Stomach (tissue), 4 donors: Measurements from ENCODE around the gene MLKL.

Experiments used
- EP300 ChIP-seq: sonication (generic); formaldehyde crosslinking; IDR thresholded peaks from one replicate; pipeline ENCODE4 v1.6.1; 2017; ENCODE audit warnings: antibody characterized with exemption
- POLR2A ChIP-seq, 4 donors: fragments of 450-650 bp; IDR thresholded peaks; one replicate each; pipeline ENCODE4 v1.6.1; 2016; ENCODE audit warnings: antibody characterized with exemption in 4 of 4, control low read depth in 2 of 4, mild to moderate bottlenecking in 1 of 4, moderate library complexity in 1 of 4
- POLR2AphosphoS5 ChIP-seq, 3 donors: sonication (generic); formaldehyde crosslinking; IDR thresholded peaks; one replicate each; pipeline ENCODE4 v1.6.1; 2016; ENCODE audit warnings: antibody characterized with exemption in 3 of 3
- TF ChIP-seq, protein P1 (sequence below), 7 experiments: fragments of 450-650 bp in 4 of 7; fragments of 200-600 bp in 3 of 7; sonication (generic) in 3 of 7; IDR thresholded peaks; one replicate each; pipeline ENCODE4 v1.5.1; 2016 to 2019; ENCODE audit warnings: antibody characterized with exemption in 7 of 7, control low read depth in 2 of 7, mild to moderate bottlenecking in 1 of 7

DNA sequence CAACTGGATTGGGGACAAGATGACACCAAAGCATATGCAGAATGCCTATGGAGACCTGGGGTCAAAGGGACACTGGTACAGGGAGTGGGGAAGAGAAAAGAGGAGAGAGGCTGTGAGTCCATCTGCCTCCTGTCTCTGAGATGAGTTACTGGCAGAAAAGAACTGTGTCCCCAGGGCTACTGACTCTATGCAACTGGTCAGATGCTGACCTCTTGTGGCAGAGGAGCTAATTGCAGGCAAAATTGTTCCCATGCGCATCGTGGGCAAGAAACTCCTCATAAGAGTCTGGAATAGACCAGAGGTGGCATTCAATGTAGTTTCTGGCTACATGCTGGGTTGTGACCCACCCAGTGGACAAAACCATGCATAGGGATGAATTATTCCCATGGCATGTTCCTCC, 26.1 kb upstream of the MLKL start:
- TF ChIP-seq, protein P1, sequence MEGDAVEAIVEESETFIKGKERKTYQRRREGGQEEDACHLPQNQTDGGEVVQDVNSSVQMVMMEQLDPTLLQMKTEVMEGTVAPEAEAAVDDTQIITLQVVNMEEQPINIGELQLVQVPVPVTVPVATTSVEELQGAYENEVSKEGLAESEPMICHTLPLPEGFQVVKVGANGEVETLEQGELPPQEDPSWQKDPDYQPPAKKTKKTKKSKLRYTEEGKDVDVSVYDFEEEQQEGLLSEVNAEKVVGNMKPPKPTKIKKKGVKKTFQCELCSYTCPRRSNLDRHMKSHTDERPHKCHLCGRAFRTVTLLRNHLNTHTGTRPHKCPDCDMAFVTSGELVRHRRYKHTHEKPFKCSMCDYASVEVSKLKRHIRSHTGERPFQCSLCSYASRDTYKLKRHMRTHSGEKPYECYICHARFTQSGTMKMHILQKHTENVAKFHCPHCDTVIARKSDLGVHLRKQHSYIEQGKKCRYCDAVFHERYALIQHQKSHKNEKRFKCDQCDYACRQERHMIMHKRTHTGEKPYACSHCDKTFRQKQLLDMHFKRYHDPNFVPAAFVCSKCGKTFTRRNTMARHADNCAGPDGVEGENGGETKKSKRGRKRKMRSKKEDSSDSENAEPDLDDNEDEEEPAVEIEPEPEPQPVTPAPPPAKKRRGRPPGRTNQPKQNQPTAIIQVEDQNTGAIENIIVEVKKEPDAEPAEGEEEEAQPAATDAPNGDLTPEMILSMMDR (IDR thresholded peaks at IDR 0.05) = peak in 3 of 7 experiments; percentile 13 to 35 (median 20)
- no peak for TF ChIP-seq POLR2AphosphoS5 (IDR thresholded peaks at IDR 0.05)
- TF ChIP-seq EP300 = no peak
- no peak for TF ChIP-seq POLR2A (IDR thresholded peaks at IDR 0.05)
